Measurements from ENCODE around the gene GCSAM.

The GCSAM gene

DNA sequence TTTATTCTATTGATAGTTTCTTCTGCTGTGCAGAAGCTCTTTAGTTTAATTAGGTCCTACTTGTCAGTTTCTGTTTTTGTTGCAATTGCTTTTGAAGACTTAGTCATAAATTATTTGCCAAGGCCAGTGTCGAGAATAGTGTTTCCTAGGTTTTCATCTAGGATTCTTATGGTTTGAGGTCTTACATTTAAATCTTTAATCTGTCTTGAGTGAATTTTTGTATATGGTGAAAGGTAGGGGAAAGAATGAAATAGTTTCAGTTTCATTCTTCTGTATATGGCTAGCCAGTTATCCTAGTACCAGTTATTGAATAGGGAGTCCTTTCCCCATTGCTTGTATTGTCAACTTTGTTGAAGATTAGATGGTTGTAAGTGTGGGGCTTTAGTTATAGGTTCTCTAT is 10.6 kb upstream of the GCSAM start:
- H3K4me3 ChIP-seq (ENCODE audit: low read depth, low read length): no peak overlapping the region
- TF ChIP-seq, protein P1, sequence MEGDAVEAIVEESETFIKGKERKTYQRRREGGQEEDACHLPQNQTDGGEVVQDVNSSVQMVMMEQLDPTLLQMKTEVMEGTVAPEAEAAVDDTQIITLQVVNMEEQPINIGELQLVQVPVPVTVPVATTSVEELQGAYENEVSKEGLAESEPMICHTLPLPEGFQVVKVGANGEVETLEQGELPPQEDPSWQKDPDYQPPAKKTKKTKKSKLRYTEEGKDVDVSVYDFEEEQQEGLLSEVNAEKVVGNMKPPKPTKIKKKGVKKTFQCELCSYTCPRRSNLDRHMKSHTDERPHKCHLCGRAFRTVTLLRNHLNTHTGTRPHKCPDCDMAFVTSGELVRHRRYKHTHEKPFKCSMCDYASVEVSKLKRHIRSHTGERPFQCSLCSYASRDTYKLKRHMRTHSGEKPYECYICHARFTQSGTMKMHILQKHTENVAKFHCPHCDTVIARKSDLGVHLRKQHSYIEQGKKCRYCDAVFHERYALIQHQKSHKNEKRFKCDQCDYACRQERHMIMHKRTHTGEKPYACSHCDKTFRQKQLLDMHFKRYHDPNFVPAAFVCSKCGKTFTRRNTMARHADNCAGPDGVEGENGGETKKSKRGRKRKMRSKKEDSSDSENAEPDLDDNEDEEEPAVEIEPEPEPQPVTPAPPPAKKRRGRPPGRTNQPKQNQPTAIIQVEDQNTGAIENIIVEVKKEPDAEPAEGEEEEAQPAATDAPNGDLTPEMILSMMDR (IDR thresholded peaks at IDR 0.05; ENCODE audit: low read depth, low read length): no peak

DNA sequence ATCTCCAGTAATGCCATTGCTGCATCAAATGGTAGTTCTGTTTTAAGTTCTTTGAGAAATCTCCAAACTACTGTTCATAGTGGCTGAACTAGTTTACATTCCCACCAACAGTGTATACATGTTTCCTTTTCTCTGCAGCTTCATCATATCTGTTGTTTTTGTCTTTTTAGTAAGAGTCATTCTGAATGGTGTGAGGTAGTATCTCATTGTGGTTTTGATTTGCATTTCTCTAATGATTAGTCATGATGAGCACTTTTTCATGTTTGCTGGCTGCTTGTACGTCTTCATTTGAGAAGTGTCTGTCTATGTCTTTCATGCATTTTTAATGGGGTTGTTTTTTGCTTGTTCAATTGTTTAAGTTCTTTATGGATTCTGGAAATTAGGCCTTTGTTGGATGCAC is 10.2 kb upstream of the GCSAM start:
- TF ChIP-seq, protein P1 (IDR thresholded peaks at IDR 0.05; ENCODE audit: low read depth, low read length): no peak
- H3K4me3 ChIP-seq (ENCODE audit: low read depth, low read length): no peak overlapping the region

DNA sequence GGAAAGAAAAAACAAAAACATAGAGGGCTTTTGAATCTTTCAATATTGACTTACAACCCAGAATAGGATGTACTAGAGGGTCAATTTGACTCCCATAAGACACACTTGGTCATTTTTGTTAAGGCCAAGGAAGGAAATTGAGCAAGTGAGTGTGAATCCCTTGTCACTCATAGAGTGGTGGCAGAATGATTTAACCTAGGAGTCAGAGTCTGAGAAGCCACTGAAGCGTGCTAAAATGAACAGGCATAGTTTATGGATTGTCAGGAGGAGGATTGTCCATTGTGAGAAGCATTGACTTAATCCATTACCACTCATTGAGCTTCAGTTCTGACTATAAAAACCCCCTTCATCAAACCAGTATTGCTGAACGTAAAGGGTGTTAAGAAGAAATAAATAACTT is 8.2 kb upstream of the GCSAM start:
- H3K4me3 ChIP-seq (ENCODE audit: low read depth, low read length): no peak overlapping the region
- TF ChIP-seq, protein P1 (IDR thresholded peaks at IDR 0.05; ENCODE audit: low read depth, low read length): no peak

DNA sequence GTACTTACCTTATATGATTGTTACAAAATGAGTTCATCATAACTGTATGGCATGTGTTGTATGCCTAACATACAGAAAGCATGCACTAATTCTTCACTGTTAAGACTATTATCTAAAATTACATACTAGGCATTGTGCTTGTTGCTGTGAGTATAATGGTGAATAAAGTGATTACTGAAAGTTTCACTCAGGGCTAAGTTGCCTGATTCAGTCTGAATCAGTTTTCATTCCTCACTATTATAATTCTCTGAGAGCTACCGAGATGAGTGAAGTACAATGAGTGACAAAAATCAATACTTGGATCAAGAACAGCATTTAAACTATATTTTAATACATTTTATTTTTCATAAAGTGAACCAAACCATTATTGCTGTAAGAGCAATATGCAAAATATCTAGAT is 7.5 kb upstream of the GCSAM start:
- TF ChIP-seq, protein P1 (IDR thresholded peaks at IDR 0.05; ENCODE audit: low read depth, low read length): no peak
- no peak overlapping the region for H3K4me3 ChIP-seq (ENCODE audit: low read depth, low read length)

DNA sequence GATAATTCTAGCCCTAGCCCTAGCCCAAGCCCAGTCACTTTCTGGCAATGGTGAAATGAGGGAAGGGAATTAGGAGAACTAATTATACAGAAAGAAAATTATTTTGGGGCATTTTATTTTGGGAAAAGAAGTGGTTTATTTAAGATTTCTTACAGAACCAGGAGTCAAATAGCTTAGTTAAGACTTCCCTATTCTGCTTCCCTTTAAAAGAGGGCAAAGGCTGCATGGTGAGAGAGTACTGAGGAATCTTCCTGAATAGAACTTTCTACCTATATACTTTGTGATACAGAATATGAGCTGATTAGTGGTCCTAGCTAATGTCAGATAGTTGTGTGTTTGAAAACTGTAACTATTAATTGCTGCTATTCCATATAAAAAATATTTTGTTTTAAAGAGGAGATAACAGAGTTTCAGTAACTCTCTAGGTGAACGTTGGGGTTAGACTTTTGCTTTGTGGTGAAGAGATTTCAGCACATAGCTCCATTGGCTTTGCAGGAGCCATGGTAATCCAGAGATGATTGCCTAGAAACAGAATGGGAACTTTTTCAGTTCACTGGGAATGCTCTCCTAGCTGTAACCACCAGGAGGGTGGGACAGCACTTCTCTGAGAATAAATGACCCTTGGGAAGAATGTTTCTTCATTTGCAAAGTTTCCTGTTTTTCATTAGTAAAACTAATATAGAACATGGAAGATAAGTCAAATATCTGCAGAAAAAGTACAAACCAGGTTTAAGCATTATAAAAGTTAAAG is 5.3 kb upstream of the GCSAM start:
- no peak overlapping the region for H3K4me3 ChIP-seq (ENCODE audit: low read depth, low read length)
- TF ChIP-seq, protein P1 (IDR thresholded peaks at IDR 0.05; ENCODE audit: low read depth, low read length): no peak

DNA sequence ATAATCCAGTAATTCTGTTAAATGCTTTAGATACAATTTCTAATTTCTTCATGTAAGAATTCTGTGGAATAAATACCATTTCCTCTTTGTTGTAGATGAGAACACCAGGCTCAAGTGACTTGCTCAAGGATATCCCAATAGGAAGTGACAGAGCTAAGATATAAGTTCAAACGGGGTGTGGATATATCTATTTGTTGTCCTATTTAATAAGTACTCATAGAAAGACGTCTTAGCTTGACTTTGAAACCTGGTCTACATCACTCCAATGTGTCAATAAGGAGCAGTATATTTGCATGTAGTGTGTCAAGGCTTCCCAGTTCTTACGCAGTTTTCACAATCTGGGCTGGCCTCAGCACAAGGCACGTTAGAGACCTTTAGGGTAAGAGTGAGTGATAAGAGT is 4.7 kb upstream of the GCSAM start:
- H3K4me3 ChIP-seq (ENCODE audit: low read depth, low read length): no peak overlapping the region
- TF ChIP-seq, protein P1 (IDR thresholded peaks at IDR 0.05; ENCODE audit: low read depth, low read length): no peak

DNA sequence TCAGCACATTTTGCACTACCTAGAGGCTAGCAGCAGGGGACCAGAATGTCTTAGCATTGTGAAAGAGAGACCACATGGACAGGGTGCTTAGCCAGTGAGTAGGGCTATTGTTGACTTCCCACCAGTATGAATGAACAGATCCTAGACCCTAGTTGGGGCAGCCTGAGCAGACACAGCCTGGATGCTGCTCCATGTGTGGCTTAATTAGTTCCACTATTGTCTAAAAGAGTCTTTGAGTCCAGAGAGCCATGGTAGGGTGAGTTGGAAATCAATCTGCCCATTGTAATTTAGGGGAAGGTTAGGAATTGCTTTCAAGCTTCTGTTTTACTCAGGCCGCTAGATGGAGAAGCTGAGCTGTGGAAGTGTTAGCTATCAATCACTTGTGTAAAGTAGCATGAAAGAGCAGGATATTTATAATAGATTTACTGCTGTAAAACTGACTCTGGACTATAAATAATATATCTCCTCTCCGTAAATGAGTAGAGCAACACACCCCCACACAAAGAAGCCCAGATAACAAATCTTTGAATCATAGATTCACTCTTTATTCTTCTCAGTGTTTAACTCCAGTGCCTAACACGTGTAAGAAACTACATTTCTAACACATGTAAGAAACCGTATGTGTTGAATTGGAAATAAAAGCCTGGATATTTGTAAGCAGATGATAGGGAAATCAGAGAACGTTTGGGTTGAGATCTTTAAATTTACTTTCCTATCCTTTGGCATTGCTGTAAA is 4.1 kb upstream of the GCSAM start:
- TF ChIP-seq, protein P1 (IDR thresholded peaks at IDR 0.05; ENCODE audit: low read depth, low read length): peak; percentile 23

More for the DNA sequence above, 4.1 kb upstream of the GCSAM start:
- H3K4me3 ChIP-seq (ENCODE audit: low read depth, low read length): no peak overlapping the region
